Measurements from ENCODE around the gene NOS1AP.
"Not testable (repeated sequence)": the region's sequence is repeated elsewhere in the genome, so short reads cannot be mapped to it uniquely, and the experiment has no call there.

Gene NOS1AP

GRCh38 chr1:162172311-162173102 is 103.0 kb downstream of the NOS1AP start:
- no peak for DNase-seq

GRCh38 chr1:162173607-162174006 is 104.1 kb downstream of the NOS1AP start:
- not testable (repeated sequence) for DNase-seq

GRCh38 chr1:162174027-162174426 is 104.5 kb downstream of the NOS1AP start:
- not testable (repeated sequence) for DNase-seq

- DNase-seq, result no peak
Measured at GRCh38 chr1:162175379-162176081, 106.0 kb downstream of the NOS1AP start.

GRCh38 chr1:162177126-162177525 is 107.6 kb downstream of the NOS1AP start:
- no peak for DNase-seq

- no peak for DNase-seq
Measured at GRCh38 chr1:162178432-162178831, 108.9 kb downstream of the NOS1AP start.

- DNase-seq, result no peak
Measured at GRCh38 chr1:162179121-162179520, 109.6 kb downstream of the NOS1AP start.

GRCh38 chr1:162180813-162181212 is 111.3 kb downstream of the NOS1AP start:
- no peak for DNase-seq

GRCh38 chr1:162182090-162182489 is 112.6 kb downstream of the NOS1AP start:
- DNase-seq, result no peak

- DNase-seq, result no peak
Measured at GRCh38 chr1:162185314-162186025, 116.0 kb downstream of the NOS1AP start.

GRCh38 chr1:162186026-162186374 is 116.5 kb downstream of the NOS1AP start:
- no peak for DNase-seq

GRCh38 chr1:162186406-162186805 is 116.9 kb downstream of the NOS1AP start:
- DNase-seq, result no peak

- no peak for DNase-seq
Measured at GRCh38 chr1:162187687-162188276, 118.3 kb downstream of the NOS1AP start.

GRCh38 chr1:162189345-162189744 is 119.9 kb downstream of the NOS1AP start:
- no peak for DNase-seq

- no peak for DNase-seq
Measured at GRCh38 chr1:162191396-162192305, 122.2 kb downstream of the NOS1AP start.

GRCh38 chr1:162192306-162192678 is 122.8 kb downstream of the NOS1AP start:
- no peak for DNase-seq

GRCh38 chr1:162192763-162193162 is 123.3 kb downstream of the NOS1AP start:
- DNase-seq, result no peak

- no peak for DNase-seq
Measured at GRCh38 chr1:162193221-162193620, 123.7 kb downstream of the NOS1AP start.

- no peak for DNase-seq
Measured at GRCh38 chr1:162193815-162194214, 124.3 kb downstream of the NOS1AP start.

- DNase-seq, result no peak
Measured at GRCh38 chr1:162195567-162195966, 126.1 kb downstream of the NOS1AP start.

- DNase-seq, result no peak
Measured at GRCh38 chr1:162196387-162196786, 126.9 kb downstream of the NOS1AP start.

- DNase-seq, result no peak
Measured at GRCh38 chr1:162197041-162197531, 127.6 kb downstream of the NOS1AP start.
